A673 (cell line): ENCODE measurements around the gene LTA. TPM values are rescaled to one million over a fixed set of nuclear protein-coding genes. Genes with fewer than 3 reads are reported as not detected.
A peak's percentile ranks its signal among the peaks of the same experiment; 100 is the strongest.

Source experiments
- BruUV-seq: library from RNA; stranded (reverse); fragments of 400-500 nt; replicated peaks from 2 replicates; lab custom pipeline; 2021; lab: Mats Ljungman, UMichigan
- CTCF ChIA-PET: fragments of 300-600 bp; sonication (Branson Sonifier 250); formaldehyde crosslinking; loops from one replicate; lab custom pipeline; 2022; ENCODE audit warnings: antibody characterized with exemption; lab: Charles Lee
- POLR2A ChIA-PET: fragments of 300-600 bp; sonication (Branson Sonifier 250); formaldehyde crosslinking; loops from one replicate; lab custom pipeline; 2022; ENCODE audit warnings: antibody characterized with exemption; ENCODE audit not compliant: low non-redundant PET; lab: Charles Lee
- DNase-seq: peaks from one replicate; pipeline ENCODE4 v3.0.0-alpha.2; 2015; ENCODE audit warnings: low spot score
- H3K27ac ChIP-seq: fragments of 200-600 bp; sonication (generic); 2 replicates; pipeline ENCODE4 v1.5.1; 2016; ENCODE audit warnings: mixed run types, low read depth, mild to moderate bottlenecking, mixed read lengths, antibody characterized with exemption, low read length; ENCODE audit not compliant: poor library complexity, severe bottlenecking
- H3K27me3 ChIP-seq: fragments of 200-600 bp; sonication (generic); replicated peaks from 2 replicates; pipeline ENCODE4 v1.6.1; 2017; ENCODE audit warnings: mixed run types, low read depth, mild to moderate bottlenecking, mixed read lengths, antibody characterized with exemption, low read length; ENCODE audit not compliant: insufficient read depth, poor library complexity
- H3K36me3 ChIP-seq: fragments of 200-600 bp; sonication (generic); 2 replicates; pipeline ENCODE4 v1.6.1; 2016; ENCODE audit warnings: mixed run types, mild to moderate bottlenecking, mixed read lengths, antibody characterized with exemption, low read length; ENCODE audit not compliant: insufficient read depth, poor library complexity, severe bottlenecking
- H3K4me1 ChIP-seq: fragments of 200-600 bp; sonication (generic); 2 replicates; pipeline ENCODE4 v1.6.1; 2017; ENCODE audit warnings: mixed run types, mild to moderate bottlenecking, mixed read lengths, antibody characterized with exemption, low read length; ENCODE audit not compliant: insufficient read depth, poor library complexity, severe bottlenecking
- H3K4me3 ChIP-seq: fragments of 200-600 bp; sonication (generic); 2 replicates; pipeline ENCODE4 v1.5.1; 2016; ENCODE audit warnings: low read depth, mixed run types, mild to moderate bottlenecking, mixed read lengths, low read length; ENCODE audit not compliant: poor library complexity, severe bottlenecking
- H3K9me3 ChIP-seq: fragments of 200-600 bp; sonication (generic); 2 replicates; pipeline ENCODE4 v1.6.1; 2016; ENCODE audit warnings: mixed run types, low read depth, mild to moderate bottlenecking, mixed read lengths, antibody characterized with exemption, low read length; ENCODE audit not compliant: poor library complexity, severe bottlenecking
- CTCF ChIP-seq: fragments of 300-800, 200-600 bp; sonication (generic); conservative IDR thresholded peaks from 2 replicates; pipeline ENCODE4 v1.5.1; 2017; ENCODE audit warnings: low read depth, mild to moderate bottlenecking, antibody characterized with exemption, low read length, moderate library complexity, mixed read lengths
- EZH2 ChIP-seq: fragments of 200-600 bp; sonication (generic); IDR thresholded peaks from 2 replicates; pipeline ENCODE4 v1.6.1; 2017; ENCODE audit warnings: borderline replicate concordance, low read depth, mild to moderate bottlenecking, mixed read lengths, antibody characterized with exemption, low read length; ENCODE audit not compliant: poor library complexity, severe bottlenecking
- intact Hi-C: fragments of 100-400 bp; cut with micrococcal nuclease; formaldehyde crosslinking; loops from one replicate; pipeline ENCODE4 v1.10.0; 2022; ENCODE audit not compliant: unreplicated experiment
- total RNA-seq: library from RNA; stranded (reverse); gene quantifications from 2 replicates; pipeline ENCODE4 v1.2.3, GENCODE V29; 2021

Gene LTA
- total RNA-seq, 1 experiment from 2014 or later: not detected

- no peaks in the 10 kb centered on the region for H3K27me3 ChIP-seq
- intact Hi-C loops: no loop called here
- ChIA-PET POLR2A (no interaction called here), CTCF (no interaction called here)
- H3K9me3 ChIP-seq: no peaks in the 10 kb centered on the region
- TF ChIP-seq CTCF (no peak), EZH2 (no peak)
- no TSS peak for BruUV-seq
- peaks cover 11% of the 10 kb centered on the region for H3K4me1 ChIP-seq
- H3K36me3 ChIP-seq: no peaks in the 10 kb centered on the region
- no peak for DNase-seq
- no peak overlapping the region for H3K4me3 ChIP-seq
- H3K27ac ChIP-seq: peak overlapping the region; percentile 14
These were observed 42.1 kb downstream of the LTA start for GRCh38 chr6:31614075-31614619.

GRCh38 chr6:31614684-31615578 is 42.8 kb downstream of the LTA start, which contains the start of gene AIF1:
TSS of gene AIF1 (plus strand) at chr6:31615234. CDS start at chr6:31615330, 96 bp downstream.
- no peaks in the 10 kb centered on the region for H3K36me3 ChIP-seq
- H3K4me1 ChIP-seq: peaks cover 11% of the 10 kb centered on the region
- DNase-seq: no peak
- no TSS peak for BruUV-seq
- H3K9me3 ChIP-seq: no peaks in the 10 kb centered on the region
- CTCF ChIA-PET: no interaction called here
- TF ChIP-seq CTCF (no peak), EZH2 (no peak)
- intact Hi-C loops: loop anchor here (1.0 kb wide), 1 partner anchor 31 kb away; no protein-coding TSS in a partner anchor
- H3K27ac ChIP-seq: peak within 1 kb of the TSS; percentile 14
- POLR2A ChIA-PET: no interaction called here
- no peak within 1 kb of the TSS for H3K4me3 ChIP-seq
- H3K27me3 ChIP-seq: no peaks in the 10 kb centered on the region

- no TSS peak for BruUV-seq
- intact Hi-C loops: loop anchor here (1.0 kb wide), 1 partner anchor 31 kb away; no protein-coding TSS in a partner anchor
- Histone ChIP-seq H3K4me1 (peaks cover 11% of the 10 kb centered on the region), H3K4me3 (no peak overlapping the region), H3K36me3 (no peaks in the 10 kb centered on the region), H3K27me3 (no peaks in the 10 kb centered on the region), H3K27ac (no peak overlapping the region), H3K9me3 (no peaks in the 10 kb centered on the region)
- TF ChIP-seq CTCF (no peak), EZH2 (no peak)
- ChIA-PET CTCF (no interaction called here), POLR2A (no interaction called here)
- no peak for DNase-seq
These were observed 43.7 kb downstream of the LTA start for GRCh38 chr6:31615748-31616147.
